Stomach (tissue), 9 donors: ENCODE measurements around the gene TRIM25. TPM values are rescaled to one million over a fixed set of nuclear protein-coding genes. Genes with fewer than 3 reads are reported as not detected.

Source experiments
- DNase-seq, 2 donors: peaks; one replicate each; pipeline versions ENCODE4 v3.0.0 to v3.0.0-alpha.2; 2013 to 2019
- H3K27ac ChIP-seq, 5 donors: fragments of 200-600 bp in 4 of 5; sonication (generic) in 4 of 5; one replicate each; pipeline ENCODE4 v1.5.1; 2013 to 2019; ENCODE audit warnings: mild to moderate bottlenecking in 1 of 5, moderate library complexity in 1 of 5
- H3K27me3 ChIP-seq, 3 donors: fragments of 200-600 bp; sonication (generic); one replicate each; pipeline ENCODE4 v1.5.1; 2017 to 2019; ENCODE audit warnings: mixed run types in 1 of 3
- H3K36me3 ChIP-seq, 4 donors: fragments of 200-600 bp; sonication (generic); 1 replicate in 3 of 4; 2 replicates in 1 of 4; pipeline ENCODE4 v1.5.1; 2016 to 2019
- H3K4me1 ChIP-seq, 4 donors: fragments of 200-600 bp; sonication (generic); one replicate each; pipeline ENCODE4 v1.5.1; 2016 to 2019
- H3K4me3 ChIP-seq, 4 donors: fragments of 200-600 bp; sonication (generic) in 3 of 4; one replicate each; pipeline ENCODE4 v1.5.1; 2016 to 2019; ENCODE audit warnings: mild to moderate bottlenecking in 1 of 4
- H3K9me3 ChIP-seq, 4 donors: fragments of 200-600 bp; sonication (generic); one replicate each; pipeline ENCODE4 v1.5.1; 2016 to 2019
- CTCF ChIP-seq, 7 experiments: fragments of 450-650 bp in 4 of 7; fragments of 200-600 bp in 3 of 7; sonication (generic) in 3 of 7; IDR thresholded peaks; one replicate each; pipeline ENCODE4 v1.5.1; 2016 to 2019; ENCODE audit warnings: antibody characterized with exemption in 7 of 7, control low read depth in 2 of 7, mild to moderate bottlenecking in 1 of 7
- EP300 ChIP-seq: sonication (generic); formaldehyde crosslinking; IDR thresholded peaks from one replicate; pipeline ENCODE4 v1.6.1; 2017; ENCODE audit warnings: antibody characterized with exemption
- POLR2A ChIP-seq, 4 donors: fragments of 450-650 bp; IDR thresholded peaks; one replicate each; pipeline ENCODE4 v1.6.1; 2016; ENCODE audit warnings: antibody characterized with exemption in 4 of 4, control low read depth in 2 of 4, mild to moderate bottlenecking in 1 of 4, moderate library complexity in 1 of 4
- POLR2AphosphoS5 ChIP-seq, 3 donors: sonication (generic); formaldehyde crosslinking; IDR thresholded peaks; one replicate each; pipeline ENCODE4 v1.6.1; 2016; ENCODE audit warnings: antibody characterized with exemption in 3 of 3
- whole genome bisulfite sequencing, 5 donors: extraction: QIAGEN DNeasy Blood & Tissue Kit in 3 of 5; methylation state at CpG; one replicate each; pipeline versions ENCODE4 v1.1.5 to v1.1.7; 2013 to 2018; 5-methylcytosine and 5-hydroxymethylcytosine counted together
- intact Hi-C: fragments of 100-400 bp; cut with DNase I; formaldehyde crosslinking; loops from one replicate; pipeline ENCODE4 v1.15.1; 2023; ENCODE audit warnings: low total_unique reads
- polyA plus RNA-seq, 3 donors: library from polyadenylated mRNA; stranded (reverse); fragments of 200-250 nt; gene quantifications; one replicate each; pipeline ENCODE4 v1.2.3, GENCODE V29; 2013
- total RNA-seq, 5 donors: library from RNA; depleted of rRNA; stranded (reverse); fragments of >200 nt; gene quantifications; one replicate each; pipeline versions ENCODE4 v1.1.0 to v1.2.3, GENCODE V29; 2014 to 2016
- donor health status: healthy with polysubstance abuse.
- donor health status: Bipolar disorder and iron deficiency.
- donor health status: healthy.

The TRIM25 gene
- total and polyA plus RNA-seq, 8 donors = 7.2 to 657 (median 26.6) TPM

DNA sequence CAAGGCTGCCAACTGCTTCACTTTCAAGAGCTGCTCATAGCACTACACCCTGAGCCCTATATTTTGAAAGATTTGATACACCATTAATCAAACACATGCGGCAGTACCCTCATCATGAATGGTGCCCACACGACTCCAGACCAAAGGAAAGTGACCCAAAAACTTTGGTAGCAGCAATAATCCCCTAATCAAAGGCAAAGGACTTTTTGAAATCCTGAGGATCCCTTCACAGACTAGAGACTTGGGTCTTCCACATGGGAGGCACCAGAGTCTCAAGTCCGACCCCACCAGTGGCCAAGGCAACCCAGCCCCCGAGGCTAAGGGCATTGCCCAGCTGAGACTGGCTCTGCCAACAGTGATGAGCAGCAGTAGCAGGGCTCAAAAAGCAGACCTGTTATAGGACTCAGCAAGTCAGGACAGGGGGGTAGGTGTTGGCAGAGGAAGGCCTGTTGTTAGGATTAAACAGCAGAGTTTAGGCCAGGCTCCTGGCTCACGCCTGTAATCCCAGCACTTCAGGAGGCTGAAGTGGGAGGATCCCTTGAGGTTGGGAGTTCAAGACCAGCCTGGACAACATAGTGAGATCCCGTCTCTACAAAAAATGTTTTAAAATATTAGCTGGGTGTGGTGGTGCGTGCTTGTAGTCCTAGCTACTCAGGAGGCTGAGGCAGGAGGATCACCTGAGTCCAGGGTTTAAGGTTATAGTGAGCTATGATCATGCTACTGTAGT is 3.2 kb downstream of the TRIM25 start:
- 66 to 79% (median 73%) methylated on average over 7 of the region's 7 CpGs for WGBS, 5 donors
- H3K4me3 ChIP-seq = peak overlapping the region in 2 of 4 donors; percentile 75 to 90
- DNase-seq = no peak
- H3K27me3 ChIP-seq = no peaks in the 10 kb centered on the region
- intact Hi-C loops = no loop called here
- H3K36me3 ChIP-seq = peaks cover 23 to 36% (median 32%) of the 10 kb centered on the region in 4 donors
- TF ChIP-seq CTCF (IDR thresholded peaks at IDR 0.05) (no peak), POLR2A (IDR thresholded peaks at IDR 0.05) (no peak), POLR2AphosphoS5 (IDR thresholded peaks at IDR 0.05) (no peak), EP300 (no peak)
- peak overlapping the region; percentile 69 to 98 (median 92) for H3K27ac ChIP-seq
- peaks cover 48 to 68% (median 52%) of the 10 kb centered on the region in 4 donors for H3K4me1 ChIP-seq
- no peaks in the 10 kb centered on the region for H3K9me3 ChIP-seq

DNA sequence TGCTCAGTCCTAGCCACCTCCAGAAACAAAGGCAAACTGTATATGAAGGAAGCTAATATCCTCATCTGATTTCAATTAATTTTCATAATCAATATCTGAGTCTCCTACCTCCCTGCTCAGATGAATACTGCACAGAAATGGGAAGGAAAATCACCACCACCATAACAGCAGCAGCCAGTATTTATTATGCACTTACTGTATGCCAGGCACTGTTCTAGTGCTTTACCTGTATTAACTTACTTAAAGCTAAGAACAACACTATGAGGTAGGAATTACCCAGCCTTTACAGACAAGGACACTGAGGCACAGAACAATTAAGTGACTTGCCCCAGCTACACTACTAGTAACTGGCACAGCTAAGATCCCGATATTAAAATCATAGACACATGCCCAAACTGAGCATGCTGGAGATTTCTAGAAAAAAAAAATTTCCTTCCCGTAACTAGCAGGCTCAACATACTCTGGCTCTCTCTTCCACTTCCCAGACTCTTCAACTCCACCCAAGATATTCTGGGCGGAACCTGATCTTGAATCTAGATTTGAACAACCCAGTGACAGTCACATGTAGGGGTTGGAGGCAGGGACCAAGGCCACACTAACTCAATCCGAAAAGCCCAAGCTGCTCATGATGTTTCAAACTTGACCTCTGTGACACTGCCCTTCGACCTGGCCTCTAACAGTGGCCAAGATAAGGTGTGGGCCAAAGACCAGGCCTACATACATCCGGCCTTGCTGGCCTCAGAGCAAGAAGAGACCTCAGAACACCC is 3.9 kb downstream of the TRIM25 start:
- peaks cover 42 to 61% (median 45%) of the 10 kb centered on the region in 4 donors for H3K4me1 ChIP-seq
- peak in 1 of 3 donors; percentile 54 for TF ChIP-seq POLR2AphosphoS5 (IDR thresholded peaks at IDR 0.05)
- no peak for TF ChIP-seq CTCF (IDR thresholded peaks at IDR 0.05)
- no peak for TF ChIP-seq EP300
- TF ChIP-seq POLR2A (IDR thresholded peaks at IDR 0.05) = no peak
- DNase-seq = peak in 1 of 2 donors; percentile 40
- 35 to 53% (median 44%) methylated on average over 6 of the region's 6 CpGs for WGBS, 5 donors
- intact Hi-C loops = no loop called here
- H3K4me3 ChIP-seq = peak overlapping the region in 2 of 4 donors; percentile 75 to 90
- no peaks in the 10 kb centered on the region for H3K9me3 ChIP-seq
- peaks cover 27 to 43% (median 39%) of the 10 kb centered on the region in 4 donors for H3K36me3 ChIP-seq
- H3K27ac ChIP-seq = peak overlapping the region; percentile 69 to 98 (median 92)
- no peaks in the 10 kb centered on the region for H3K27me3 ChIP-seq

- peak overlapping the region in 1 of 4 donors; percentile 8 for H3K4me3 ChIP-seq
- H3K27ac ChIP-seq = peak overlapping the region in 3 of 5 donors; percentile 19 to 98 (median 49)
- WGBS, 5 donors = 62 to 77% (median 74%) methylated on average over 9 of the region's 9 CpGs
- peaks cover 38 to 57% (median 40%) of the 10 kb centered on the region in 4 donors for H3K4me1 ChIP-seq
- no peaks in the 10 kb centered on the region for H3K9me3 ChIP-seq
- intact Hi-C loops = no loop called here
- H3K27me3 ChIP-seq = no peaks in the 10 kb centered on the region
- H3K36me3 ChIP-seq = peaks cover 46 to 62% (median 58%) of the 10 kb centered on the region in 4 donors
- peak in 1 of 2 donors; percentile 58 for DNase-seq
- TF ChIP-seq POLR2AphosphoS5 (IDR thresholded peaks at IDR 0.05) (no peak), EP300 (no peak), POLR2A (IDR thresholded peaks at IDR 0.05) (no peak), CTCF (IDR thresholded peaks at IDR 0.05) (no peak)
These were observed 5.8 kb downstream of the TRIM25 start for GRCh38 chr17:56908001-56908542.

DNA sequence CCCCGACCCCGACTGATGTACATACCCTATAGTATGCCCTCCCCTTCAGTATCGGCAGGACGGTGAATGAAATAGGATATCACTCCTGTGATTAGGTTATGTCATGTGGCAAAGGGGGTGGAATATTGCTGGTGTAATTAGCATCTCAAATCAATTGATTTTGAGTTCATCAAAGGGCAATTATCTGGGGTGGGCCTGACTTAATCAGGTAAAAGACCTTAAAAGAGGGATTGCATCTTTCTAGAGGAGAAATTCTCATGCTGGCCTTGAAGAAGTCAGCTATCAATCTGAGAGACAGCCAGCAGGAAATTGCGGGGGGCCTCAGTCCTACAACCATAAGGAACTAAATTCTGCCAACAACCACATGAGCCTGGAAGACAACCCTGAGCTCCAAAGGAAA is 10.3 kb downstream of the TRIM25 start:
- intact Hi-C loops = no loop called here
- Histone ChIP-seq H3K4me3 (no peak overlapping the region), H3K27me3 (no peaks in the 10 kb centered on the region), H3K36me3 (peaks cover 87 to 100% (median 100%) of the 10 kb centered on the region in 4 donors), H3K27ac (no peak overlapping the region), H3K4me1 (peaks cover 0 to 25% (median 4%) of the 10 kb centered on the region in 4 donors), H3K9me3 (no peaks in the 10 kb centered on the region)
- WGBS, 5 donors = 89 to 100% (median 96%) methylated on average over 5 of the region's 5 CpGs
- no peak for DNase-seq
- TF ChIP-seq EP300 = no peak
- TF ChIP-seq CTCF (IDR thresholded peaks at IDR 0.05) = no peak
- TF ChIP-seq POLR2AphosphoS5 (IDR thresholded peaks at IDR 0.05) = no peak
- TF ChIP-seq POLR2A (IDR thresholded peaks at IDR 0.05) = no peak
